ENCODE data around the gene MAPKAPK5.

DNA sequence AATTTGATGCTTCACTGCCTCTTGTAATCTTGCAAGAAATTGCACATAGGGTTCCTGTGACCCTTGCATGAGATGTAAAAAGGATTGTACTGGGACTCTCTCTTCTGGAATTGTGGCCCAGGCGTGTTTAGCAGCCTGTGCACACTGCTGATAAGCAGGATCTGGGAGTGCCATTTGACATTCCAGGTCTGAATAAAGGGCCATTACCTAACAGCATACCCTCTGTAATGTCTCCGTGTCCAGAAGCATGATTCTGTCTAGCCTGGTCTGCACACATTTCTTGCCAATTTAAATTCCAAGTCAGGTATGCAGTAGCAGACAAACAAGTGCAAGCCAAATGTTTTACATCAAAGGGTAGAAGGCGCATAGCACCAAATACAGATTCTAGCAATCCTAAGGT is 18.1 kb upstream of the MAPKAPK5 start:
- no peak for TF ChIP-seq MATR3 (CRISPR knock-in tag; IDR thresholded peaks at IDR 0.05)
- TF ChIP-seq, protein P1, sequence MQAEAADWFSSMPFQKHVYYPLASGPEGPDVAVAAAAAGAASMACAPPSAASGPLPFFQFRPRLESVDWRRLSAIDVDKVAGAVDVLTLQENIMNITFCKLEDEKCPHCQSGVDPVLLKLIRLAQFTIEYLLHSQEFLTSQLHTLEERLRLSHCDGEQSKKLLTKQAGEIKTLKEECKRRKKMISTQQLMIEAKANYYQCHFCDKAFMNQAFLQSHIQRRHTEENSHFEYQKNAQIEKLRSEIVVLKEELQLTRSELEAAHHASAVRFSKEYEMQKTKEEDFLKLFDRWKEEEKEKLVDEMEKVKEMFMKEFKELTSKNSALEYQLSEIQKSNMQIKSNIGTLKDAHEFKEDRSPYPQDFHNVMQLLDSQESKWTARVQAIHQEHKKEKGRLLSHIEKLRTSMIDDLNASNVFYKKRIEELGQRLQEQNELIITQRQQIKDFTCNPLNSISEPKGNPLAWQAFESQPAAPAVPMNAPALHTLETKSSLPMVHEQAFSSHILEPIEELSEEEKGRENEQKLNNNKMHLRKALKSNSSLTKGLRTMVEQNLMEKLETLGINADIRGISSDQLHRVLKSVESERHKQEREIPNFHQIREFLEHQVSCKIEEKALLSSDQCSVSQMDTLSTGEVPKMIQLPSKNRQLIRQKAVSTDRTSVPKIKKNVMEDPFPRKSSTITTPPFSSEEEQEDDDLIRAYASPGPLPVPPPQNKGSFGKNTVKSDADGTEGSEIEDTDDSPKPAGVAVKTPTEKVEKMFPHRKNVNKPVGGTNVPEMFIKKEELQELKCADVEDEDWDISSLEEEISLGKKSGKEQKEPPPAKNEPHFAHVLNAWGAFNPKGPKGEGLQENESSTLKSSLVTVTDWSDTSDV (CRISPR knock-in tag; IDR thresholded peaks at IDR 0.05), result no peak
- TF ChIP-seq, protein P2, sequence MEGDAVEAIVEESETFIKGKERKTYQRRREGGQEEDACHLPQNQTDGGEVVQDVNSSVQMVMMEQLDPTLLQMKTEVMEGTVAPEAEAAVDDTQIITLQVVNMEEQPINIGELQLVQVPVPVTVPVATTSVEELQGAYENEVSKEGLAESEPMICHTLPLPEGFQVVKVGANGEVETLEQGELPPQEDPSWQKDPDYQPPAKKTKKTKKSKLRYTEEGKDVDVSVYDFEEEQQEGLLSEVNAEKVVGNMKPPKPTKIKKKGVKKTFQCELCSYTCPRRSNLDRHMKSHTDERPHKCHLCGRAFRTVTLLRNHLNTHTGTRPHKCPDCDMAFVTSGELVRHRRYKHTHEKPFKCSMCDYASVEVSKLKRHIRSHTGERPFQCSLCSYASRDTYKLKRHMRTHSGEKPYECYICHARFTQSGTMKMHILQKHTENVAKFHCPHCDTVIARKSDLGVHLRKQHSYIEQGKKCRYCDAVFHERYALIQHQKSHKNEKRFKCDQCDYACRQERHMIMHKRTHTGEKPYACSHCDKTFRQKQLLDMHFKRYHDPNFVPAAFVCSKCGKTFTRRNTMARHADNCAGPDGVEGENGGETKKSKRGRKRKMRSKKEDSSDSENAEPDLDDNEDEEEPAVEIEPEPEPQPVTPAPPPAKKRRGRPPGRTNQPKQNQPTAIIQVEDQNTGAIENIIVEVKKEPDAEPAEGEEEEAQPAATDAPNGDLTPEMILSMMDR (CRISPR knock-in tag; IDR thresholded peaks at IDR 0.05), result no peak
- no peak for TF ChIP-seq FOXM1 (CRISPR knock-in tag; IDR thresholded peaks at IDR 0.05)
- no peak for TF ChIP-seq RFXANK (CRISPR knock-in tag; IDR thresholded peaks at IDR 0.05)
- TF ChIP-seq NFE2L1 (CRISPR knock-in tag; IDR thresholded peaks at IDR 0.05; ENCODE audit: borderline replicate concordance), result no peak
- no peak for TF ChIP-seq ZNF263 (CRISPR knock-in tag; IDR thresholded peaks at IDR 0.05)
- no peak for TF ChIP-seq POLR2A (IDR thresholded peaks at IDR 0.05; ENCODE audit: insufficient read depth in 1 of 2, low read depth in 2 of 2, low read length in 2 of 2)
- no peak for TF ChIP-seq YY1 (IDR thresholded peaks at IDR 0.05; ENCODE audit: insufficient read depth, insufficient replicate concordance, low read depth, low read length)
- TF ChIP-seq, protein P3, sequence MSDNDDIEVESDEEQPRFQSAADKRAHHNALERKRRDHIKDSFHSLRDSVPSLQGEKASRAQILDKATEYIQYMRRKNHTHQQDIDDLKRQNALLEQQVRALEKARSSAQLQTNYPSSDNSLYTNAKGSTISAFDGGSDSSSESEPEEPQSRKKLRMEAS (IDR thresholded peaks at IDR 0.05), result no peak
- no peak for TF ChIP-seq RBAK (CRISPR knock-in tag; IDR thresholded peaks at IDR 0.05)
- TF ChIP-seq, protein P4, sequence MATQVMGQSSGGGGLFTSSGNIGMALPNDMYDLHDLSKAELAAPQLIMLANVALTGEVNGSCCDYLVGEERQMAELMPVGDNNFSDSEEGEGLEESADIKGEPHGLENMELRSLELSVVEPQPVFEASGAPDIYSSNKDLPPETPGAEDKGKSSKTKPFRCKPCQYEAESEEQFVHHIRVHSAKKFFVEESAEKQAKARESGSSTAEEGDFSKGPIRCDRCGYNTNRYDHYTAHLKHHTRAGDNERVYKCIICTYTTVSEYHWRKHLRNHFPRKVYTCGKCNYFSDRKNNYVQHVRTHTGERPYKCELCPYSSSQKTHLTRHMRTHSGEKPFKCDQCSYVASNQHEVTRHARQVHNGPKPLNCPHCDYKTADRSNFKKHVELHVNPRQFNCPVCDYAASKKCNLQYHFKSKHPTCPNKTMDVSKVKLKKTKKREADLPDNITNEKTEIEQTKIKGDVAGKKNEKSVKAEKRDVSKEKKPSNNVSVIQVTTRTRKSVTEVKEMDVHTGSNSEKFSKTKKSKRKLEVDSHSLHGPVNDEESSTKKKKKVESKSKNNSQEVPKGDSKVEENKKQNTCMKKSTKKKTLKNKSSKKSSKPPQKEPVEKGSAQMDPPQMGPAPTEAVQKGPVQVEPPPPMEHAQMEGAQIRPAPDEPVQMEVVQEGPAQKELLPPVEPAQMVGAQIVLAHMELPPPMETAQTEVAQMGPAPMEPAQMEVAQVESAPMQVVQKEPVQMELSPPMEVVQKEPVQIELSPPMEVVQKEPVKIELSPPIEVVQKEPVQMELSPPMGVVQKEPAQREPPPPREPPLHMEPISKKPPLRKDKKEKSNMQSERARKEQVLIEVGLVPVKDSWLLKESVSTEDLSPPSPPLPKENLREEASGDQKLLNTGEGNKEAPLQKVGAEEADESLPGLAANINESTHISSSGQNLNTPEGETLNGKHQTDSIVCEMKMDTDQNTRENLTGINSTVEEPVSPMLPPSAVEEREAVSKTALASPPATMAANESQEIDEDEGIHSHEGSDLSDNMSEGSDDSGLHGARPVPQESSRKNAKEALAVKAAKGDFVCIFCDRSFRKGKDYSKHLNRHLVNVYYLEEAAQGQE (IDR thresholded peaks at IDR 0.05; ENCODE audit: borderline replicate concordance in 1 of 2, low read depth in 1 of 2, low read length in 2 of 2), result no peak
- no peak for TF ChIP-seq EZH2 (conservative IDR thresholded peaks at IDR 0.05; ENCODE audit: low read depth, low read length)

Measured in HepG2 (cell line).